NCI-H2107 (cell line): ENCODE data around the gene CCDC91.

ENCODE experiments used
- DNase-seq: peaks from one replicate; lab custom pipeline; 2025; lab: John Stamatoyannopoulos, UW

The CCDC91 gene

DNA sequence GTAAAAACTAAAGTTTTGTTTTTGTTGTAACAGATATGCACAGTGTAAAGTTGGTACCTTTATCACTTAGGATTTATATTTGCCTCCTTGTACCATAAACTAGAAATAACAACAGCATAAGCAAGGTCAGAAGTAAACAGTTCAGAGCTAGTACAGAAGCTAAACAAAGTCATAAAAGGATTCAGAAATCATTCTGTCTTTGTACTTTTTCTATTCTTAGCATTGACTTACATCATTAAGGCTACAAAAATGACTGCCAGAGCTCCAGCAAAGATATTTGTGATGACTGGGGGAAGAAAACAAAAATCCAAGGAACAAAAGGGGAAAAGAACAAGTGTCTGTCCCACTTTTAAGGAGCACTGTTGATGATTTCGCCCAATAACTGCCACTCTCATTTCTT is 347.2 kb downstream of the CCDC91 start:
- no peak for DNase-seq

DNA sequence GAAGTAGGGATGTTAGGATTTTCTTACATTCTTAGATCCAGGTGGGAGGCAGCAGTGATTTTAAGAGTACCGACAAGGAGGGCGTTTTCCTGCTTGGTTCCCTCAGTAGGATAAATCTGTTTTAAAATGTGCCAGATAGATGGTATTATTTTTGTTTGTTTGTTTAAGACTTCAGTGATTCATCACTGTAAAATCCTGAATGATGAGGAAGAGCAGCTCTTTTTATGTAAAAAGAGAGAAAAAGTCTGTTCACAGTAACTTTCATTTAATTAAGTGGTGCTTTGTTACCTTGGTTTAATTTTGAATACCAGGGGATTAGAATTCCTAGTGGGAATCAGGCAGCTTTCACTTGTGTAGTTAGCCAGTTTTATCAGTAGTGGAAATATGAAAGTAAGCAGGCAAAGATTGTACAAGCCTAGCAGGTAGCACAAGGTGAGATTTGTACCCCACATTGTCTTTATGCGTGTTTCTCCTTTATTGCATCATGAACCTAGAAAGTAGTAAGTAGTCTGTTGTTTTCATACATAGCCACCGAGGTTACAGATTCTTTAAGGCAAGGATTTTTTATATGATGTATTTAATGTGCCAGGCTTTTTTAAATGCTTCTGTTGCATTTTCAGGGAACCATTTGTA is 349.6 kb downstream of the CCDC91 start:
- no peak for DNase-seq

DNA sequence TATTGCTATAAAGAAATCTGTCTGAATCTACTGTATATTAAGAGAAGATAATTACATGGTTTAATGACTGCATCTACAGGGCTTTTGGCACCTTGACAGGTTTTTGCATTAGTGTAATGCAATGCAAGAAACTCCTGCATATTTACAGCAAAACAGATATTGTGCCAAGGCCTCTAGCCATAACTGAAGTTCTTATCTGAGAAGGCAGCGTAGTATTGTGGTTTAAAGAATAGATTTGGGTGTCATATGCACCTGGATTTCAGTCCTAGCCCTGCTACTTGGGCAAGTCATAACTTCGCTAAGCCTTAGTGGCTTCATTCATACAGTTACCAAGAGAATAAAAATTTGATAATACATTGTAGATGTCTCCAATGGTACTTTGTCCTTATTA is 350.1 kb downstream of the CCDC91 start:
- no peak for DNase-seq

DNA sequence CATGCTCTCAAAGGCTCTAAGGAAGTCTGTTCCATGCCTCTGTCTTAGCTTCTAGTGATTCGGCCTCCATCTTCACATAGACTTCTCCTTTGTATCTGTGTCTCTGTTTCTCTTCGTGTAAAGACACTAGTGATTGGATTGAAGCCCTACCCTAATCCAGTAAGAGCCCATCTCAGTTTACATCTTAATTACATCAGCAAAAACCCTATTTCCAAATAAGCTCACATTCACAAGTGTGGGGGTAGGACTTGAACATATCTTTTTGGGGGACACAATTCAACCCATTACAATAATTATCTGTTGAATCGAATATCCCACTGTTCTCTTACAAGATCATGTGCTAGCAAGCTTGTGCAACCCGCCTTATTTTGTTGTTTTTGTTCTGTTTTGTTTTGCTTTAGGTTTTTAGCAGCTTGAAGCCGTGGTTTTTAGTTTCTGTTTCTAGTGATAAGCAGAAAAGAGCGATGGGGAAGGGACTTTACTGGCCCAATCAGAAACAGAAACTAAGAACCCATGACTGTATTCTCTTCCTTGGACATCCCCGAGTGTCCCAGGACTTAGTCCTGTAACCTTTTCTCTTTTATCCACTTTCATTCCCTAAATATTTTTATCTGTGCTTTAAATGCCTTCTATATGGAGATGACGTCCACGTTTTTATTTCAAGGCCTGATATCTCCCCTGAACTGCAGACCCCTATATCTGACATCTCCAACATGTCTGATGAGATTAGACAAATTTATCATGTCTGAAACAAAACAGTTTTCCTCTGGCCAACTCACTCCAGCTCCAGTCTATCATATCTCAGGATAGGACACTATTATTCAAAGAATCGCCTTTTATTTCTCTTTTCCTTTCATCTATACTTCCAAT is 353.0 kb downstream of the CCDC91 start:
- DNase-seq, result no peak

DNA sequence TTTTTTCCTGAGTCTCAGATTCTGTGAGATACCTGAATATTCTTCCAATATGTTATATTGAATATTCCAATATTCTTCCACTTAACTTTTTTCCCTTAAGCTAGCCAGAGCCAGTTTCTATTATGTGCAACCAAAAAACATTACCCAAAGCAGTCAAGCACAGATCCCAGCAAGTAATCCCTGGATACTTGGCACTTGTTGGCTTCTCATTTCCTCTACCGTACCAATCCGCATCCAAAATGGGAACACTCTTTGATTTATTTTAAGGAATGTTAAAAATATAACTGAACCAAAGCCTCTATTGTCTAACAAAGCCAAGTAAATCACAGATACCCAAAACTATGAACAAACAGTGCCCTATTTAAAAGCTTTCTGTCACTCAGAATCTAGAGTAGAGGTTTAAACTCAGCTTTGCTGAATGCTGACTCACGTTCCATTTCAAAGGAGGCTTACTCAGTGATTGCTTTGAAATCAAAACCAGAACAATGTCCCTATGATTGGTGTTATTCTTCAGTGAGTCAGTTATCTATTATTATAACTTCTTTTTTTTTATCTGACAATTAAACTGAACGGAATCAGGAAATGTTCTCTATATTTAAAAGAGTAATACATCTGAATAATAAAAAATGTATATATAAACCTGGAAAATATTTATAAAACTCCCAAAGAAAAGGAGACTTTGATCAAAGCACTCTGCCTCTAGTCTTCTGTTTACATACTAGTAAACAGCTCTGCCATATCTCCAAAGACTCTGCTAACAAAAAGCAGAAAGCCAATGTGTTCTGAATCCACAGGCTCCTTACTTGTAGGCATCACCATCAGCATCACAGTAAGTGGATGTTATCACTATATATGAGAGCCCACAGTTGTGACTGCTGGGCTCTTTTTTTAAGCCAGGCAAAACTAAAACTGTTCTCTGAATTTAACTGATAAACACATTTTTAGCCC is 360.8 kb downstream of the CCDC91 start:
- DNase-seq, result no peak

DNA sequence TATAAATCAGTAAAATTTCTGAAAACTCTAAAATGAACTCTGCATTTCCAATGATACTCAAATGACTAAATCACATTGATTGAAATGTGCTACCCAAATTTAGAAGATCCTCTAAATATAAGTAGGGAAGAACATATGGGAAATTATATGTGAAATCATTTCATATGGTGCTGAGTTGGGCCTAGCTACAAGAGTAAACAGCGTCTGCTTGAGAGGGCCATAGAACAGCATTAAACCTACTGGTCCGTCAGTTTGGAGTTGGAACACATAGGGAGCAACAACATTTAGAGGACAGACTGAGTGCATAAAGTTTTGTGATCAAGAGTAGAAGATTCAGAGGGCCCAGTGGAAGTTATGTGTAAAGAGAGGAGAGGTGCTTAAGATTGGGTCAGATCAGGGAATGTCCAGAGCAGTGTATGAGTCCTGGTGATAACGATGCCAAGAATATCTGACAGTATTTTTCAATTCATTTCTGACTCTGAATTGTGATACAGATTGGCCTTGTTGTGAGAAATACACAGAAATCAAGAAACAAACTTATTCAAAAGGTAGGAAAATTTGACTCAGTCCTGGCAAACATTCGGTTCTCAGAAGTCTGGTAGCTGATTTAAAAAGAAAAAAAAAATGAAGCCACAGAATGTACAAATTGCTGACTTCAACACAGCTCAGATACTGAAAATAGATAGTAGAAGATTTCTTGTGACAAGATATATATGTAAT is 362.2 kb downstream of the CCDC91 start:
- no peak for DNase-seq

DNA sequence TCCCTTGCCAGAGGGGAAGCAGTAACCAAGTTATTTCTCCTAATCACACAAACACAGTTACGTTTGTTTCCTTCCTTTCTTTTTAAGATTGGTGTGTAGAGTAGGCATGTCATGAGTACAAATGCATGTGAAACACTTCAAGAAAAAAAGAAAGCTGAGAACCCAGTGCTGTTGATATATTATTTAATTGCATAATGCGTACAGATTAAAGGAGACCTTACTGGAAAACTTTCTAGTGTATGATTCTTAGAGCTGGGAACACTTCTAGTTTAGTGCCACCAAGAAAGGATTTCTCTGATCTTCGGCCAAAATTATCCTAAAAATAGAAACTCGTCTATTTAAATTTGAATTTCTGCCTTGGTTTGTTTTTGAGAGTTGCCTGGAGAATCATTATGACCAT is 365.5 kb downstream of the CCDC91 start:
- DNase-seq, result no peak

DNA sequence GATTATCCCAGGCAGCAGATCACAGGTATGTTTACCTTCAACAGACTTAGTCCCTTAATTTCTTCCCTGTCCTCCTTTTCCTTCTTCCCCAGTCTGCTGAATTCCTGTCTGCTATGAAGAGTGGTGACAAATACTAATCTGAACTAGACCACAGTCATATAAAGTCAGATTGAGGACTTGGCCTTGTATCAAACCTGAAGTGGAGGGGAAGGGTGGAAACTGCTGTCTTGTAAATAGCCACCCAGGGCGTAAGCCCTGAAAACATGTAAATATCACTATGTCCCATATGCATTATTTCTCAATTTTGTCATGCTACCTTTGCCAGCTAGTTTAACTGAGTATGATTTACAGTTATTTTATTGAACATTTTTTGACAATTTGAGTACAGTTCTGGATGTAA is 368.0 kb downstream of the CCDC91 start:
- DNase-seq, result no peak

DNA sequence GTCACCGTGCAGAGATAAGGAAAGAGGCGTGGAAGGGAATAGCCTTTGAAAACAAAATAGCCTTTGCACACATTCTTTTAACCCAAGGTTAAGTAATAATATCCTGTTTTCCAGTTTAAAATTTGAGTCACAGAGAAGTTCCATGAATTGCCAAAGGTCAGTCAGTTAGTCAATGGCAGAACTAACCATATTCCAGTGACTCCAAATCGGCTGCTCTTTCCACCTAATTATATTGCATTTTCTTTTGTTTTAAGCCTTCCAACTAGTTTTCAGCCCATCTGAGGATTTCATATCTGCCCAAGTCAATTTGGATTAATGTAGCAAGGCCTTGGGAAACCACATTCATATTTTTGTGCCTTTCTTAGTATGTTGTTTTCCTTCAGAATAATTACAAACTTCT is 373.0 kb downstream of the CCDC91 start:
- no peak for DNase-seq

DNA sequence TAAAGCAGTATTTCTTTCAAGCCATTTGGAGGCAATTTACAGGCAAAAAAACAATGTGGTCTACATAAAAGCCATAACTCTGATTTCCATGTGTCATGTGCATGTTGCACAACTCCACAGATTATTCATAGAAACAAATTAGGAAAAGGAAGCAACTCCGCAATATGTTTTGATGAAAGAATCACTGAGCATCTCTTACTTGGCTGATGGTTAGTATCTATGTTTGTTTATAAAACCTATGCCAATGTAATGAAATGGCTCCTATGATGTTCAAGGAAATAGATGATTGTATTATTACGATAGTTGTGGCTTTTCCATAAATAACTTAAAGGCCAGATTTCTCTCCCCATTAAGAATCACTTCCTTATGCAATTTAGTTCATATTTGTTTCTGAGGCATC is 373.7 kb downstream of the CCDC91 start:
- DNase-seq, result no peak

DNA sequence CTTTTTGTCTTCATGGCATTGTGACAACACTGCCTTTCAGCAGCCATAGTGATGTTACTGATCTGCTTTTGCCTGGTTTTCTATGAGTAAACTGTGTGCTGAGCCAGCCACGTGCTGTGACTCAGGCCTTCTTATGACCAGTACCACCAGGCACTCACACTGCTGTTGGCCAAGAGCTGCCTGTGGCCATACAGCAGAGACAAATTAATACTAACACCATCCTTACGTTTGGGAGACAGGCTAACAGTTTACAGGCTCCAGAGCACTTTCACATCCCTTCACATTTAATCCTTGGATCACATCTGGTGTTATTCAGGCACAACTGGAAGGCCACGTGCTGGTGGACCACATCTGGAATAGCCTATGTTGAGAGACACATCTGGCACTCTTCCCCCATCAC is 377.9 kb downstream of the CCDC91 start:
- no peak for DNase-seq

DNA sequence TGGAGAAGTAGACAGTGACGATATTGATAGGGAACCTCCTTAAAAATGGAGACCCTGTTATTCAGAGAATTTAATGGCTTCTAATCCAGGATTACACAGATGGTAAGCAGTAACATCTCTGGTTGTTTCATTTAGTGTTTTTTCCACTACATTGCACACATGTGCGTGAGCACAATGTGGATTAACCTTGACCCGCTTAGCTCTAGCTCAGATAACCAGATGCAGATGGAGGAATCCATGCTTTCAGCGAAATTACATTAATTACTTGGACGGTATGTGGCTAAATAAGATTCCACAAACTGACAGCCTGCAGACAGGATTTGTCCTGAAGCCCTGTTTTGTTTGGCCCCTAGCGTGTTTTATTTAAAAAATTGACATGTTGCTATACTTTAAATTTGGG is 378.4 kb downstream of the CCDC91 start:
- no peak for DNase-seq

DNA sequence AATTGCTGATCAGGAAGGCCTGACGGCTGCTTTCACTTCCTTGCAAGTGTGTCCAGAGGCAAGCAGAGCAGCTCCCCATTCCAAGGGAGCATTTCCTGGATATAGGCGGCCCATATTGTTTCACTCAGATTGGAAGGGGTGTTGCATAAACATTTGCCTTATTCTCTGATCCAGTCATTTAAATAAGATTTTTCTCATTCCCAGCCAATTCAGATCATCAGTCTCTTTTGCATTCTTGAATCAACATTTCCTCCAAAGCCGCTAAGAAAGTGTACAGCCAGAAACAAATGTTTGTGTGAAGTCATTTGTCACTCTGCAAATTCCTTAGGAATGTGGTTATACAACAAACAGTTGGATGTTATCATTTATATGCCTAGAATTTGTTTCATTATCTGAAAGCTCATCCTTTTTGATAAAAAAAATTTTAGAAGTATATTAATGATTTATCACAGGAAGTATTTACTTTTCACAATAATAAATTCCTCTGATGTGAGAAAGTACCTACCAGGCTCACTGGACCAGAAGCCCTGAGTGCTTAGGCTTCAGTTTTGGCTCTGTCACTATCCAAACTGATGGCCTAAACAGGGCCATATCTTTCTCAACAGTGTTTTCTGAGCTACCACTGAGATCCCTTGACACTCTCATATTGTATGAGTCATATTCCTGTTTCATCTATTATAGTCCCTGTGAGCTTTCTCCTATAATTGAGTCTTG is 379.6 kb downstream of the CCDC91 start:
- DNase-seq, result no peak

DNA sequence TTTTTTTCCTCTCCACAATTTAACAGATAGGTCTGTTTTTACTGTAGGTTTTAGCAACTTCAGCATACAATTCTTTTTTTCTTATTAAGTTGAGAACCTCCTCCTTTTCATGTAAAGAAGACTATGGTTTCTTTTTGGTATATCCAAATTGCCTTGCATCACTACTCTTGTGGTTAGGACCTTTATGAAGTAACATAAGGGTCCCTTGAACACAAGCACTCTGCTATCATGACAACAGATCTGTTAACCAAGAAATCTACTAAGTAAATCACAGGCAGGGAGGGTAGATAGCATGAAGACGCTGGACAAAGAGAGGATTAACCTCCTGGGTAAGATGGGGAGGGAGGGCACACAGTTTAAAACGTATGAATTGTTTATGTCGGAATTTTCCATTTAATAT is 380.6 kb downstream of the CCDC91 start:
- no peak for DNase-seq

DNA sequence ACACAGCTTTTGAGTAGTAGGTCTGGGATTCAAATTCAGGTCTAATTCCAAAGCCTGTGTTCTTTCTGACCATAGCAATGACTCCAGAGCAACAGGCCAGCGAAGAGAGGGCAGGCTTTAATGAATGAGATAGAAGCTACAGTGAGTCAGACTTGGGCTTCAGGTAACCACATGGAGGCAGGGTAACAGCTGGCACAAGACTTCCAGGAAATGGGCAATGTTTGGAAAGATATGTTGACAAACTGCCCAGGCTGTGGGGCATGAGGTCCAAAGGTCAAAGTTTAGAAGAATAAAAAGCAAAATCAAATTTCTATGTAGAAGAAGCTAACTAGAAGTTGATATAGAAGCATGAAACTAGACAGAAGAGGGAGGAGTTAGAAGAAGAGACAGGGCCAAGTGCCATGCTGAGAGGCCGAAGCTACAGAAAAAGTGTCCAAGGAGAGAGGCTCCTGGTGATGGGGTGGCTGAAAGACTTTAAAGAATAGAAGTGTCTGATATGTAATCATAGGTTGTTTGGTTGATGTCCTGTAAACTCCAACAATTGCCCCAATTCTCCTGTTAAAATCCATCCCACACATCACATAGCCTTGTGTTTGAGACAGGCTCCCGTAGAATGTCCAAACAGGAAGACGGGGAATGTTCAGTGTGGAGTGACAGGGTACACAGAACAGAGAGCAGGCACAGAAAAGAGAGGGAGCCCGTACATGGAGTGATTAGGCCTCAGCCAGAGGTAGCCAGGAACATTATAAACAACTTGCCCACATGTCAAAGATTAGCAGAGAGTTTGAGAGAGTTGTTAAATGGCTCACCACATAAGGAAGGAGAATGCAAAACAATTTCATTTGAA is 384.7 kb downstream of the CCDC91 start:
- no peak for DNase-seq

DNA sequence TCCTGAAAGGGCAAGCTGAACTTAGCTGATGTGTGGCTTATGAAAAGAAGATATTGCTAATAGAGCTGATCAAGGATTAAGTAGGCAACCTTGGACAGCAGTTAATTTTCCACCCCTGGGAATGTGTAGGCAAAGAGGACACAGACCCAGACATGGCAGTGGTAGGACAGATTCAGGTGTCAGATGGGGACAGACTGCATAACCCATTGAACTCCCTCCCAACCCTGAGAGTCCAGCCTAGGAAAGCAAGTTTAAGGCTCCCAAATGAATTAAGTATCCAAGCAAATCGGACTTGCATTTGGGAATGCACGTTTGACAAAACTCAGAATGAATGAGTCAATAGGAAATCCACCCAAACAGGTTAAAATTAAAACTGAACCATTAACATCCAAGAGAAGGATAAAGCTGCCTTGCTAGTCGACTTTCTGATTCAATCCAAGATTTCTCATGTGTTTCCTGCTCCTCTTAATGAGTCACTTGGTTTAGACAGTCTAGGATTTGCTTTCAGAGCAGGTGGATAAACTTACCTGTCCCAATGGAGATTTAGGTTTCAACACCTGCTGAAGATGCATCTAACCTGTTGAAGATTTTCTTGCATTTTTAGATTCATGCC is 385.4 kb downstream of the CCDC91 start:
- no peak for DNase-seq

DNA sequence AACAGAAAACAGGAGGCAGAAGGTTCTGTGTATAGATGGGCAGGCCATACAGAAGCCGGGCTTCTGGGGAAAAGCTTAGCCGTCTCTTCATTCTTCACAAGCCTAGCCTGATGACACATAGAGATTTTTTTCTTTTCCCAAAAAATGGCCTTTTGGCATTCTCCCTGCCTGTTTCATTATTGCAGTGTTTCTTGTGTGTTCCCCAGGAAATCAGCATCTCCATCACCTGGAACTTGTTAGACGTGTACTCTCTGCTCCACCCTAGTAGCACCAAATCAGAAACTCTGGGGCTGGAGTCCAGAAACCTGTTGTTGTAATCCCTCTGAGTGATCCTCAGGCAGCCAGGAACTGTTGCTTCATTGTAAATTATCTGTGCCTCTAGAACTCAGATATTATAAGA is 388.1 kb downstream of the CCDC91 start:
- DNase-seq, result no peak

DNA sequence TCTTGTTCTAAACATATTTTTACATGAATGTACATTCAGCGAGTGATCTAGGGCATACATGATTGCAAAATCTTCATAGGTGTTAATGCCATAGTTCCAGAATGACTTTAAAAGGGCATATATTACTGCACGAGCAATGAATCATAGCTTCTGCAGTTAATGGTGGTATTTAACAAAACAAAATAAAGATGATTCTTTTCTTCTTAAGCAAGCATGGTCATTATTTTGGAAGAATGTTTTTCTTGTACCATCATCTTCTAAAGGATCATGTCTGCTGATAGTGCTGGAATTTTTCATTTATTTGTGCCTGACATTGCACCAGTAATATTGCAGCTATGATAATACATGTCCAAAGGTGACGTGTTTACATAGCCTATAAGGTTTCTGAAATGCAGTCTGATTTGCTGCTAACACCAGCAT is 388.6 kb downstream of the CCDC91 start:
- no peak for DNase-seq

DNA sequence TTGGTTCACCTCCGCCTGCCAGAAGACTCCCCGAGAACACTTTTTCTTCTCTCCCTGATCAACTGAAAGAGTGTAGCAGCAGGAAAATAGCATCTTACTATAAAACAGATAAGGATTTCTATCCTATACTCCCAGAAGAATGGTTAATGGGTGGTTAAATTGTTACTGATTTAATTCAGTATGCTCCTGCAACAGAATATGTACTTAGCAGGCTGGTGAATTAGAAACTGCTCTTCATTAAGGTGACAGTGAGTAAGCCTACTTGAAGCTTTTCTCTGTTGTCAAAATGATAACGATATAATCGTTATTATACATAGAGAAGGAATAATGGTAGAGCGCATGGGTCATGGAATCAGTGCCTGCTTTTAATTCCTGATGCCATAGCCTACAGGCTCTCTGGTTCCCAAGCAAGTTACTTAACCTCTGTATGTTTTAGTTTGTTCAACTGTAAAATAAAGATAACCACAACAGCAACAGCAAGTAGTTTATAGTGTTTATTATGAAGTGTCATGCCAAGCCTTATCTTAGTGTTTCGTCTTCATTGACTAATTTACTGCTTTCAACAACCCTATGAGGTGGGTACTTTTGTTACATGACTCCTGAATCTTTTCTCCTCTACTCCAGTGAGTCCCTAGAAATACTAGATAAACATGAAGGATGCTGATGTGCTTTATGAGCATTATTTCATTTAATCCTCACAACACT is 392.6 kb downstream of the CCDC91 start:
- no peak for DNase-seq
